ENCODE results near the gene GFOD1.

- TF ChIP-seq BHLHE40 (IDR thresholded peaks at IDR 0.05; ENCODE audit: borderline replicate concordance) = no peak
- TF ChIP-seq SP1 (IDR thresholded peaks at IDR 0.05) = no peak
- peak; percentile 42; the same call in 1 of the 2 replicates for TF ChIP-seq FOXM1 (IDR thresholded peaks at IDR 0.05; ENCODE audit: borderline replicate concordance)
These were observed 155.7 kb downstream of the GFOD1 start for GRCh38 chr6:13331516-13332348.
